Mesothelial cell of epicardium (in vitro differentiated cells): ENCODE data around the gene CAMKK2. TPM values are rescaled to one million over a fixed set of nuclear protein-coding genes. Genes with fewer than 3 reads are reported as not detected.
"Not testable (repeated sequence)": the region's sequence is repeated elsewhere in the genome, so short reads cannot be mapped to it uniquely, and the experiment has no call there.

Experiments
- DNase-seq, 2 experiments: peaks; one replicate each; pipeline ENCODE4 v3.0.0; 2021; ENCODE audit warnings: low spot score in 2 of 2; ENCODE audit not compliant: unreplicated experiment in 2 of 2
- H3K27ac Mint-ChIP-seq: 2 replicates; pipeline ENCODE4 v1.8.0; 2021; ENCODE audit warnings: mixed read lengths
- H3K27me3 Mint-ChIP-seq: 2 replicates; pipeline ENCODE4 v1.8.0; 2021; ENCODE audit warnings: low read depth, mixed read lengths
- H3K36me3 Mint-ChIP-seq: 2 replicates; pipeline ENCODE4 v1.8.0; 2021; ENCODE audit warnings: mixed read lengths
- H3K4me1 Mint-ChIP-seq: 2 replicates; pipeline ENCODE4 v1.8.0; 2021; ENCODE audit warnings: mixed read lengths
- H3K4me3 Mint-ChIP-seq: 2 replicates; pipeline ENCODE4 v1.8.0; 2021; ENCODE audit warnings: mild to moderate bottlenecking, moderate library complexity, mixed read lengths
- H3K9me3 Mint-ChIP-seq: 2 replicates; pipeline ENCODE4 v1.8.0; 2021; ENCODE audit warnings: mixed read lengths
- total RNA-seq: library from RNA; stranded (reverse); gene quantifications from 3 replicates; pipeline ENCODE4 v1.2.1, GENCODE V29; 2021
- TF ChIP-seq, protein P1 (sequence below): fragments of 200-600 bp; sonication (generic); IDR thresholded peaks from one replicate; pipeline ENCODE4 v1.5.0; 2021; ENCODE audit warnings: antibody characterized with exemption; ENCODE audit not compliant: unreplicated experiment

Gene CAMKK2
- total RNA-seq, 1 donor from 2014 or later, result 27.6 TPM

DNA sequence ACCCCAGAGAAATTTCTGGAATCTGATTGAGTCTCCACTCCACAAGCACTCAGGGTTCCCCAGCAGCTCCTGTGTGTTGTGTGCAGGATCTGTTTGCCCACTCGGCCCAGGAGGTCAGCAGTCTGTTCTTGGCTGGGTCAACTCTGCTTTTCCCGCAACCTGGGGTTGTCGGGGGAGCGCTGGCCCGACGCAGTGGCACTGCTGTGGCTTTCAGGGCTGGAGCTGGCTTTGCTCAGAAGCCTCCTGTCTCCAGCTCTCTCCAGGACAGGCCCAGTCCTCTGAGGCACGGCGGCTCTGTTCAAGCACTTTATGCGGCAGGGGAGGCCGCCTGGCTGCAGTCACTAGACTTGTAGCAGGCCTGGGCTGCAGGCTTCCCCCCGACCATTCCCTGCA is 62.9 kb downstream of the CAMKK2 start:
- H3K27me3 Mint-ChIP-seq, result no peaks in the 10 kb centered on the region
- TF ChIP-seq, protein P1, sequence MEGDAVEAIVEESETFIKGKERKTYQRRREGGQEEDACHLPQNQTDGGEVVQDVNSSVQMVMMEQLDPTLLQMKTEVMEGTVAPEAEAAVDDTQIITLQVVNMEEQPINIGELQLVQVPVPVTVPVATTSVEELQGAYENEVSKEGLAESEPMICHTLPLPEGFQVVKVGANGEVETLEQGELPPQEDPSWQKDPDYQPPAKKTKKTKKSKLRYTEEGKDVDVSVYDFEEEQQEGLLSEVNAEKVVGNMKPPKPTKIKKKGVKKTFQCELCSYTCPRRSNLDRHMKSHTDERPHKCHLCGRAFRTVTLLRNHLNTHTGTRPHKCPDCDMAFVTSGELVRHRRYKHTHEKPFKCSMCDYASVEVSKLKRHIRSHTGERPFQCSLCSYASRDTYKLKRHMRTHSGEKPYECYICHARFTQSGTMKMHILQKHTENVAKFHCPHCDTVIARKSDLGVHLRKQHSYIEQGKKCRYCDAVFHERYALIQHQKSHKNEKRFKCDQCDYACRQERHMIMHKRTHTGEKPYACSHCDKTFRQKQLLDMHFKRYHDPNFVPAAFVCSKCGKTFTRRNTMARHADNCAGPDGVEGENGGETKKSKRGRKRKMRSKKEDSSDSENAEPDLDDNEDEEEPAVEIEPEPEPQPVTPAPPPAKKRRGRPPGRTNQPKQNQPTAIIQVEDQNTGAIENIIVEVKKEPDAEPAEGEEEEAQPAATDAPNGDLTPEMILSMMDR, result no peak
- no peak overlapping the region for H3K27ac Mint-ChIP-seq
- DNase-seq, result no peak
- H3K9me3 Mint-ChIP-seq, result no peaks in the 10 kb centered on the region
- H3K4me1 Mint-ChIP-seq, result no peaks in the 10 kb centered on the region
- H3K36me3 Mint-ChIP-seq, result peaks cover 8% of the 10 kb centered on the region
- no peak overlapping the region for H3K4me3 Mint-ChIP-seq

DNA sequence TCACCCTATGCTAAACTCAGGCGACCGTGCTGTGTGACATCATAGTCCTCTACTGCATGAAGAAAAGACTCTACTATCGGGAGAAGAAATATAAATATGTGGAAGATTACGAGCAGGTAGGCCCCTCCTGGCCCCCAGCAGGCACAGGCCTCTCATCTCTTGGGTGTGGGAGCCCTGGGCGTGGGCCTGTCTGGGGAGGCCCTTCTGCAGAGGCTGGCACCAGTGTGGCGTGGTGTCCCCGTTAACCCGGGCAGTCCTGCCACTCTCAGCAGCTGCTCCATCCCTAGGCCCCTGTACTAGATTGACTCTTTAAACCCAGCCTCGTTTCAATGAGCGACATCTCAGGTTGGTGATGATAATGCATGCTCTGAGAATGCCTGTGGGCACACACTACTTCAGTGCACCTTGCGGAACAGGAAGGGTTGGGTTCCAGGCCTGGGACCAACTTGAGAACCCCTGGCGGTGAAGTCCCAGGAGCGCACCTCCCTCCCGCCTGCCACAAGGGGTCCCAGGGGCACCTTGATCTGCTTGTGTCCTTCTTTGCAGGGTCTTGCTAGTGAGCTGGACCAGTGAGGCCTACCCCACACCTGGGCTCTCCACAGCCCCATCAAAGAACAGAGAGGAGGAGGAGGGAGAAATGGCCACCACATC is 63.4 kb downstream of the CAMKK2 start:
- DNase-seq, result no peak
- Mint-ChIP-seq H3K27me3 (no peaks in the 10 kb centered on the region), H3K36me3 (peaks cover 8% of the 10 kb centered on the region), H3K4me1 (no peaks in the 10 kb centered on the region), H3K27ac (no peak overlapping the region), H3K4me3 (no peak overlapping the region), H3K9me3 (no peaks in the 10 kb centered on the region)
- TF ChIP-seq, protein P1, result no peak

DNA sequence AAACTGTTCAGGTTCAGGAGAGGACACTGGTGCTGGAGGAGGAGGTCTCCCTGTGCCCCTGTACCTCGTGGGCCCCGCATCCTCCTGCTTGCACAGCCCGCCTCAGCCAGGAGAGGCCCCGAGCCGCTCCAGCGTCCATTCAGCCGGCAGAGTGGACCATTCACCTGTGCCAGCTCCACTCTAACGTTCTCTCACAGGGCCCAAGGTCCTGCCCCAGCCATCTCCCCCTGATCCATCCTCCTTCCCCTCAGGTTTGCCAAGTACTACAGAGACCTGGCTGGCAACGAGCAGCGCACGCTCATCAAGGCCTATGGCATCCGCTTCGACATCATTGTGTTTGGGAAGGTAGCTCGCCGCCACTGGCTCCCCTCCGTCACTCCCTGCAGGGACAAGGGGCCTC is 64.3 kb downstream of the CAMKK2 start:
- Mint-ChIP-seq H3K4me3 (no peak overlapping the region), H3K36me3 (peaks cover 8% of the 10 kb centered on the region), H3K4me1 (peaks cover 5% of the 10 kb centered on the region), H3K9me3 (no peaks in the 10 kb centered on the region), H3K27ac (no peak overlapping the region), H3K27me3 (no peaks in the 10 kb centered on the region)
- DNase-seq, result no peak
- TF ChIP-seq, protein P1, result no peak

DNA sequence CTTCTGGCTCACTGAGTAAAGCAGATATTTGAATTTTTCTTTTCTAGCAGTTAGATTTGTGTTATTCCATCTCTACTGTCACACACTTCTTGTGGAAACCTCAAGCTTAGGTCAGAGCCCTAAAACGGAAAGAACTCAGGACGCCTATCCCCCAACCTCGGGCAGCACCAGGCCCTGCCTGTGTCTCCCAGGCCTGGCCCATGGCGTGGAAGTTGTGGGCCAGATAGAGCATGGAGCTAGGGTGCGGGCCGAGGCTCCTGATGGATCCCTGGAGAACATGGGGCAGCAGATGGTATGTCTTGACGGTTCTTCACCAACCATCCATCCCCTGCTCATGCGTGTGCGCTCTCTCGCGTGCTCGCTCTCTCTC is 66.0 kb downstream of the CAMKK2 start:
- Mint-ChIP-seq H3K4me1 (peaks cover 7% of the 10 kb centered on the region), H3K27ac (no peak overlapping the region), H3K4me3 (no peak overlapping the region), H3K36me3 (peaks cover 8% of the 10 kb centered on the region), H3K27me3 (no peaks in the 10 kb centered on the region), H3K9me3 (no peaks in the 10 kb centered on the region)
- no peak for DNase-seq
- TF ChIP-seq, protein P1, result no peak

DNA sequence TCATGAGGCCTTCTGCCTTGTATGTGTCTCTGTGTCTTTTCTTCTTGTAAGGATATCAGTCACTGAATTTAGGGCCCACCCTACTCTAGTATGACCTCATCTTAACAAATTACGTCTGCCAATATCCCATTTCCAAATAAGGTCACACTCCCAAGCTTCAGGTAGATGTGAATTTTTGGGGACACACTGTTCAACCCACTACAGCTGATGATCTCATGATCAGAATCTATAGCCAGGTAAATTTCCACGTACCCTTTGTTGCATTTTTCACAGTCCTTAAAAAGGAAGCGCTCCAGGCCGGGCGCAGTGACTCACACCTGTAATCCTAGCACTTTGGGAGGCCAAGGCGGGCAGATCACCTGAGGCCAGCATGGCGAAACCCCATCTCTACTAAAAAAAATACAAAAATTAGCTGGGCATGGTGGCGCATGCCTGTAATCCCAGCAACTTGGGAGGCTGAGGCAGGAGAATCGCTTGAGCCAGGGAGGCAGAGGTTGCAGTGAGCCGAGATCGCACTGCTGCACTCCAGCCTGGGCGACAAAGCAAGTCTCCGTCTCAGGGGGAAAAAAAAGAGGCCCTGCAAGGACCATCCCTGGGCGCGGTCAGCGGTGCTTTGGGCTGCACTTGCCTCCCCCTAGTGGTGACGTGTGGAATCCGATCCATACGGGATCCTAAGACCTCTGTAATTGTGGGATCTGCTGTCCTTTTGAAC is 66.5 kb downstream of the CAMKK2 start:
- DNase-seq, result peak in 1 of 2 experiments; percentile 77
- H3K9me3 Mint-ChIP-seq, H3K4me1 Mint-ChIP-seq, H3K27me3 Mint-ChIP-seq, H3K4me3 Mint-ChIP-seq, H3K27ac Mint-ChIP-seq, H3K36me3 Mint-ChIP-seq: not testable (repeated sequence)
- TF ChIP-seq, protein P1, result peak; percentile 93
